GM20000 (cell line): Measurements from ENCODE around the gene ZC3H7A.

Experiments used
- DNase-seq: peaks from one replicate; pipeline ENCODE4 v3.0.0; 2012; ENCODE audit warnings: low spot score
- TF ChIP-seq, protein P1 (sequence below): IDR thresholded peaks from 2 replicates; pipeline ENCODE4 v1.5.1; 2012; ENCODE audit warnings: mild to moderate bottlenecking, control low read depth; ENCODE audit errors: extremely low read depth, missing control alignments

Gene ZC3H7A, protein sequence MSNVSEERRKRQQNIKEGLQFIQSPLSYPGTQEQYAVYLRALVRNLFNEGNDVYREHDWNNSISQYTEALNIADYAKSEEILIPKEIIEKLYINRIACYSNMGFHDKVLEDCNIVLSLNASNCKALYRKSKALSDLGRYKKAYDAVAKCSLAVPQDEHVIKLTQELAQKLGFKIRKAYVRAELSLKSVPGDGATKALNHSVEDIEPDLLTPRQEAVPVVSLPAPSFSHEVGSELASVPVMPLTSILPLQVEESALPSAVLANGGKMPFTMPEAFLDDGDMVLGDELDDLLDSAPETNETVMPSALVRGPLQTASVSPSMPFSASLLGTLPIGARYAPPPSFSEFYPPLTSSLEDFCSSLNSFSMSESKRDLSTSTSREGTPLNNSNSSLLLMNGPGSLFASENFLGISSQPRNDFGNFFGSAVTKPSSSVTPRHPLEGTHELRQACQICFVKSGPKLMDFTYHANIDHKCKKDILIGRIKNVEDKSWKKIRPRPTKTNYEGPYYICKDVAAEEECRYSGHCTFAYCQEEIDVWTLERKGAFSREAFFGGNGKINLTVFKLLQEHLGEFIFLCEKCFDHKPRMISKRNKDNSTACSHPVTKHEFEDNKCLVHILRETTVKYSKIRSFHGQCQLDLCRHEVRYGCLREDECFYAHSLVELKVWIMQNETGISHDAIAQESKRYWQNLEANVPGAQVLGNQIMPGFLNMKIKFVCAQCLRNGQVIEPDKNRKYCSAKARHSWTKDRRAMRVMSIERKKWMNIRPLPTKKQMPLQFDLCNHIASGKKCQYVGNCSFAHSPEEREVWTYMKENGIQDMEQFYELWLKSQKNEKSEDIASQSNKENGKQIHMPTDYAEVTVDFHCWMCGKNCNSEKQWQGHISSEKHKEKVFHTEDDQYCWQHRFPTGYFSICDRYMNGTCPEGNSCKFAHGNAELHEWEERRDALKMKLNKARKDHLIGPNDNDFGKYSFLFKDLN

DNA sequence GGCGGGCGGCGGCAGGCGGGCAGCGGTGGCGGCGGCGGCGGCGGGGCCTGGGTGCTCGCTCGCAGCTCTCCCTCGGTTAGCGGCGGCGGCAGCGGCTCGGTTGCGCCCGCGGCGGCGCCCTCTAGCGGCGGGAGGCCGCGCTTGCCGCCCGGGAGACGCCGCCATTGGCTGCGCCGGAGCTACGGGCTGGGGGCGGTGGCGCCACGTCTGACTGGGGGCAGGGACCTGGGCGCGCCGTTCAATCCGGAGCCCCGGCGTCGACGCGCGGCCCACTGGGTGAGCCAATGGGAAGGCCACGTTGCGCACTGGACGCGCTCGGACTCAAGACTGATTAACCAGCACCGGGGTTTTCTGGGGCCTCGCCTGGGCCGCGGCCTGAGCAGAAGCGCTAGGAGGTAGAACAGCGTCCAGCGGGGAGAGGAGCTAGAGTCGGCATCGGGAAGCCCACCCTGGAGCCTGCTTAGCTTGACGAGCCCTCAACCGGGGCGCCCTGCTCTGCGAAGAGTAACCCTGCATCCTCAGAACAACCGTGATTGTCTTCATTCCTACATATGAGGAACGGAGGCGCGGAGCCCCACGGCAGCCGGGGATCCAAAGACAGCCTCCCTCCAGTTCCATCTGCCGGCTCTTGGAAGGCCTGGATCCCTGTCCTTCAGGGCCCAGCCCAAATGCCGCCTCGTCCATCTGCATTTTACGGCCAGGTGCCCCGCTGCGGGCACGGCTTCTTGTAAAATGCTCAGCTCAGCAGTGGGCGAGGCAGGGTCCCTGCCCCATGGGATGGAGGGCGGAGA is at the start of gene ZC3H7A:
Gene ZC3H7A, minus strand, starts transcription at position 93 of the 791 bp plus-strand sequence. CDS start 14,904 bp downstream, outside the sequence.
- peak; percentile 97 for DNase-seq
- TF ChIP-seq, protein P1, sequence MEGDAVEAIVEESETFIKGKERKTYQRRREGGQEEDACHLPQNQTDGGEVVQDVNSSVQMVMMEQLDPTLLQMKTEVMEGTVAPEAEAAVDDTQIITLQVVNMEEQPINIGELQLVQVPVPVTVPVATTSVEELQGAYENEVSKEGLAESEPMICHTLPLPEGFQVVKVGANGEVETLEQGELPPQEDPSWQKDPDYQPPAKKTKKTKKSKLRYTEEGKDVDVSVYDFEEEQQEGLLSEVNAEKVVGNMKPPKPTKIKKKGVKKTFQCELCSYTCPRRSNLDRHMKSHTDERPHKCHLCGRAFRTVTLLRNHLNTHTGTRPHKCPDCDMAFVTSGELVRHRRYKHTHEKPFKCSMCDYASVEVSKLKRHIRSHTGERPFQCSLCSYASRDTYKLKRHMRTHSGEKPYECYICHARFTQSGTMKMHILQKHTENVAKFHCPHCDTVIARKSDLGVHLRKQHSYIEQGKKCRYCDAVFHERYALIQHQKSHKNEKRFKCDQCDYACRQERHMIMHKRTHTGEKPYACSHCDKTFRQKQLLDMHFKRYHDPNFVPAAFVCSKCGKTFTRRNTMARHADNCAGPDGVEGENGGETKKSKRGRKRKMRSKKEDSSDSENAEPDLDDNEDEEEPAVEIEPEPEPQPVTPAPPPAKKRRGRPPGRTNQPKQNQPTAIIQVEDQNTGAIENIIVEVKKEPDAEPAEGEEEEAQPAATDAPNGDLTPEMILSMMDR = peak; percentile 91

DNA sequence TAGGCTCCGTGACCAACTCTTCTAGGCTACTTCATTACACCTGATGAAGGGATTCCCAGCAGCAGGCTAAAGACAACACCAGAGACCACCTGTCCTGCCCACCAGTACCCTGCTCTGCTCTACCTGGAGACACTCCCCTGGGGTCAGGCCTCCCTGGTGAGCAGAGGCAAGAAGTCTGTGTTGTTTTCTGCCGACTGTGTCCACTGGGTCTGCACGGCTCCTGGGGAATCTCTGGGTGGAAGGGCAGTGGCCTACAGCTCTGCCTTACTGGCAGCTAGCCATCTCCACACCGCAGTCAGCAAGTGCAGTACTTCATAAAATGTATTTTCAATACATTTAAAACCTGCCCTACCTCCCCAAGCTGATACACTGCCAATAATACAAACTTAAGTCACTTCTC is 47.4 kb upstream of the ZC3H7A start:
- TF ChIP-seq, protein P1 = no peak
- DNase-seq = no peak

DNA sequence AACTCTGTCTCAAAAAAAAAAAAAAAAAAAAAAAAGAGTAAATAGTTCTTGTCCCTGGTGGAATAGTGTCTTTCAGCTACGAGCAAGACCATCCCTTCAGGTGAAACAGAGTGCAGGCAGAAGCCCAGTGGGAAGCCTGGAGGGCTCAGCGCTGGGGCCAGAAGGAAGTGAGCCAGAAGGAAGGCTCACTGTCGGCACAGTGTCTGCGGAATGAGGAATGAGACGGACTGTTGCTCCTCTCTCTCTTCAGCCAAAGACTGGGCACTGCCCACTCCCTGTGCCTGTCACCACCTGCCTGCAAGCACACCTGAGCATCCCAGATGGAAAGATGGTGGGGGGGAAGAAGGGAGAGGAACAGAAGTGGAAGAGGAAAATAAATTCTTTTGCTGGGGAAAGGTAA is 46.8 kb upstream of the ZC3H7A start:
- DNase-seq = no peak
- TF ChIP-seq, protein P1 = no peak

DNA sequence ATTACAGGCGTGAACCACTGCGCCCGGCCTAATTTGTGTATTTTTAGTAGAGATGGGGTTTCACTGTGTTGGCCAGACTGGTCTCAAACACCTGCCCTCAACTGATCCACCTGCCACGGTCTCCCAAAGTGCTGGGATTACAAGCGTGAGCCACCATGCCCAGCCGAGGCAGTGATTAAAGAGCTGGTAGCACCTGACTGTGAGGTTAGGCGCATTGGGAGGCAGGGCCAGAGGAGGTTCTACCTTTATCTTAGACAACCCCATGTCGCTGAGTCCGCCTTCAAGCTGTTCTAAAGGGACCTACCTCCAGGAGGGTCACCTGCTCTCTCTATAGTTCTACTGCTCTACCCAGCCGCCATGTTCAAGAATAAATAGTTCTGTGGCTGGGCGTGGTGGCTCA is 46.1 kb upstream of the ZC3H7A start:
- DNase-seq = no peak
- TF ChIP-seq, protein P1 = no peak

DNA sequence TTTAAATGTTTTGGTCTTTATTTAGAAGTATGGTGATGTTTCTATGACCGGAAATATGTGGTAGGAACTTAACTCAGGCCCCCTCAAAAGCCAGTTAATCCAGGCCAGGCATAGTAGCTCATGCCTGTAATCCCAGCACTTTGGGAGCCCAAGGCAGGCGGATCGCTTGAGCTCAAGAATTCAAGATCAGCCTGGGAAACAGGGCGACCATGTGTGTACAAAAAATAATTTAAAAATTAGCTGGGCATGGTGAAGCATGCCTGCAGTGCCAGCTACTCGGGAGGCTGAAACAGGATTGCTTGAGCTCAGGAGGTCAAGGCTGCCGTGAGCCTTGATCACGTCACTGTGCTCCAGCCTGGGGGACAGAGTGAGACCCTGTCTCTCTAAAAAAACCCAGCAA is 44.0 kb upstream of the ZC3H7A start:
- TF ChIP-seq, protein P1 = no peak
- no peak for DNase-seq

DNA sequence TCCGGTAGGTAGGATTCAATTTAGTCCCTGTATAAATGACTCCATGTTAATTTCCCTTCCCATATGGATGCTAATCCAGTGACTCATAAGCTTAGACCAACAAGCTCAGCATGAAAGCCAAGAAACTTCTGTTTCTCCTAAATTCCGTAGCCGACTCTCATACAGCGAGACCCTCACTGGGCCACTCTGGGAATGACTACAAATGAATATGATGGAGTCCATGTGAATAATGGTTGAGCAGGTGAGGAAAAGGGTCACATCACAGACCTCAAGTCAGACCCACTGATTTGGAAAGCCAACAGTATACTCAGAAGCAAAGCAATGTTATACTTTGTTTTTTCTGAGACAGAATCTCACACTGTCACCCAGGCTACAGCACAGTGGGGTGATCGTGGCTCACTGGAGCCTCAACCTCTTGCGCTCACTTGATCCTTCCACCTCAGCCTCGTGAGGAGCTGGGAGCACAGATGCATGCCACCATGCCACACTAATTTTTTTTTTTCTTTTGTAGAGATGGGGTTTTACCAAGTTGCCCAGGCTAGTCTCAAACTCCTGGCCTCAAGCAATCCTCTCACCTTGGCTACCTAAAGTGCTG is 39.7 kb upstream of the ZC3H7A start:
- no peak for DNase-seq
- TF ChIP-seq, protein P1 = no peak
